ENCODE measurements around the gene MNAT1. TPM values are rescaled to one million over a fixed set of nuclear protein-coding genes. Genes with fewer than 3 reads are reported as not detected.

MNAT1 gene
- polyA plus RNA-seq, 3 donors = 10.6 to 28.0 (median 27.5) TPM

DNA sequence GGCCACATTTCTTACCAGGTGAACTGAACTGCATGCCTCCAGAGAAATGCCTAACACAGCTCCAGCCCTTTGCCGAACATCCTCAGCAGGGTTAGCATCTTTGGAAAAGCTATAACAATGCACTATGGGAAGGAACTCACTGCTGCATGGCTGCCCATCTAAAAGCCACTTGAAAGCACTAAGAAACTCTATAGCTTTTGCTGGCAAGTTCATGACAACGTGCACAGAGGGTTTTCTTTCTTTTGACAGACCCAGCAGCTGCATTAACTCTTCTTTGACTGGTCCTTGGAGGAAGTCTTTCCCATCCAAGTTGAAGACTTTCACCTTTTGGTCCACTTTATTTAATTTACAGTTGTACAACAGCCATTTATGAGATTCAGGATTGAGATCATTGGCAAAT lies 241.0 kb downstream of the MNAT1 start:
- 46 to 61% (median 60%) methylated on average over 2 of the region's 2 CpGs for WGBS, 3 donors
- no peak overlapping the region for H3K27ac ChIP-seq (ENCODE audit: low read depth, low read length)

DNA sequence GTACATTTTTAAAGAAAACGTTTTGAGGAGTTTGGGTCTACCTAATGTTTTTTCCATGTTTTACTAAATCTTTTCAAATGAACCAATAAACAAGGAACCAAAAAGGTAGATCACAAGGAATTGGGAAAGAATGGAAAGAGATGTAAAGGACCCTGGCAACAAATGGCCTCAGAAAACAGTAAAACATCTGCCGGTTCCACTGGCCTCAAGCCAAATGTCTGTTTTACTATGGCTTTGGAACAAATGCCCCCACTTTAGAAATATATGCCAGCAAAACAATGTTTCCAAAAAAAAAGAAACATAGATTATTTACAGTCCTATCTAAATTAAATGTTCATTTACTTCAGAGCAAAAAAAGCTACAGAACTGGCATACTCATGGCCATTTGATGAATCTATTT lies 243.3 kb downstream of the MNAT1 start:
- 50 to 62% (median 61%) methylated on average over 2 of the region's 2 CpGs for WGBS, 3 donors
- H3K27ac ChIP-seq (ENCODE audit: low read depth, low read length) = no peak overlapping the region

DNA sequence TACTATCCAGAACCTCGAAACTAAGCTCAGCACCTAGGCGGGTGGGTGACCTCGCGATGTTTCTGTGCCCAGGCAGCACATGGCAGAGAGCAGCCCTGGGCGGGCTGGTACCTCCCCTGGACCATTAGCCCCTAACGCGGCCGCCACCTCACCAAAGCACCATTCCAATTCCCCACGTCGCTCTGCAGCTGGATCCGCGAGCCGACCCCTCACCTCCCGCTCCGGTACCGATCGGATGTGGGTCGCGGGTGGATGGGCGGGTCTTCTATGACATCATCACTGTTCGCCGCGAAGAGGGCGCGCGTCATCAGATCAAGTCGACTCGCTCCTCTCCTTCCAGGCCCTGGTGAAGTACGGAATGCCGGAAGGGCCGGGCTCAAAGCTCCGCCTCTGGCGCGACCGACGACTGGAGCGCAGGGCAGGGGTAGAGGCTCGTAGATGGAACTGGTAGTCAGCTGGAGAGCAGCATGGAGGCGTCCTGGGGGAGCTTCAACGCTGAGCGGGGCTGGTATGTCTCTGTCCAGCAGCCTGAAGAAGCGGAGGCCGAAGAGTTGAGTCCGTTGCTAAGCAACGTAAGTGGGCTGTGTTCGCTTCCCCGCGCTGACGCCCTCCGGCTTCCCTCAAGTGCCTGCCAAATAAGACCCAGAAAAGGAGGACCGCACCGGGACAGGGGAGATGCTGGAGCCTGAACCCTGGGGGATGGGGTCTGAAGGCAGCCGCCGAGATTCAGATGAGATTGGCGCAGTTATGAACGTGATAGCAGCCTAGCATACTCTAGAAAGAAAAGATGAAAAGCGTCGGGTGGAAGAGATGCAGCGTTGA lies 246.5 kb downstream of the MNAT1 start, which contains the start of the genes SLC38A6 and TRMT5:
SLC38A6 (plus strand) TSS at position 435 of the 822 bp plus-strand sequence; CDS start at position 468, 33 bp downstream.
TRMT5 (minus strand) TSS at position 269 of the 822 bp plus-strand sequence; CDS start at position 163, 106 bp downstream.
- no peak within 1 kb of the TSS for H3K27ac ChIP-seq (ENCODE audit: low read depth, low read length)
- 0% methylated on average over 59 of the region's 59 CpGs for WGBS, 3 donors

DNA sequence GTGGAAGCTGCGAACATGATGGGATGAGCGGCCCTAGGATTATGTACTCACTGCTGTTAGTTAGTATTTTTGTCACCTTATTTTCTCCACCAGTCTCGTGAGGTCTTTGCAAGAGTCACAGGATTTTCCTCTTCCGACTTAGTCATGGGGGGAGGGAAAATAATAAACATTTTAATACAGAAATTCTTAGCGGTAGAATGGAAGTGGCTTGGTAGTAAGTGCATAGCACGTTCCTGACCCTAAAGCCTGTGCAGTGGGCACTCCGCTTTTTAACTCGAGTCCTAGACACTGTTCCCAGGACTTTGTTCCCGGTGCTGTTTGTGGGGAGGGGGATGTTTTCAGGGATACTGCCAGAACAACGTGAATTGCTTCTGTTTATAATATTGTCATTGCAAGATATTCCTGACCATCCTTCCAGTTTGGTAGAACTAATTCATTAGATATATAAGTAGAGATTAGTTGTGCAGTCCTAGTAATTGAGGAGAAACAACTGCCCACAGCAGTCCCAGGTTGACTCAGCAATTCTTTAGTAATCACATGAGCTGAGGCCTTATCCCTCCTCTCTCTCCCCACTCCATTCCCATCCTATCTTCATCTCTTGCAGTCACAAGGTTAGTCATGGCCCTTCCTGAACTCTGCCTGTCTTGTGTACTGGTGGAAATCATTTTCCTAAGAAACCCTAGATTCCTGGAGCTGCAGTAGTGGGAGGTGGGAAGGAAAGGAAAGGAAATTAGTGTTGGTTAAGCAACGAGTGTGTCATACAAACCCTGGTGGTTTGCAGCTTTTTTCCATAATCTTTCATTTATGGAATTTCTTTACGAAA lies 247.3 kb downstream of the MNAT1 start:
- H3K27ac ChIP-seq (ENCODE audit: low read depth, low read length) = no peak overlapping the region
- 7 to 11% (median 8%) methylated on average over 12 of the region's 12 CpGs for WGBS, 3 donors

DNA sequence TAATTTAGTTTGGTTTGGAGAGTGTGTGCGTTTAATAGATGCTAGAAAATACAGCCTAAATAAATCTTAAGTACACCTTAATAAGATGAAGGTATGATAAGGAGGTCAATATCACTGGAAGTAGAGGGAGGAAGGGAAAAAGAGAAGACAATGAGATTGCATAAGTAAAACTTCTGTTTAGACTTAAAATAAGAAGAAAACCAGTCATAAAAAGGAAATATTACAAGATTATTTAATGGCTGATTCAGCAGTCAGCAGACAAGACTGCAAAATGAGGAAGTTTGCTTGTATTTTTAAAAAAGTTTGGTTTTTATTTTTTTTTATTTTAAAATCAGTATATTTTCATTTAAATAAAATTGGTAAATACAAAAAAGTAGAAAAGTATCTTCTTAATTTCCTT lies 249.6 kb downstream of the MNAT1 start:
- no peak overlapping the region for H3K27ac ChIP-seq (ENCODE audit: low read depth, low read length)

DNA sequence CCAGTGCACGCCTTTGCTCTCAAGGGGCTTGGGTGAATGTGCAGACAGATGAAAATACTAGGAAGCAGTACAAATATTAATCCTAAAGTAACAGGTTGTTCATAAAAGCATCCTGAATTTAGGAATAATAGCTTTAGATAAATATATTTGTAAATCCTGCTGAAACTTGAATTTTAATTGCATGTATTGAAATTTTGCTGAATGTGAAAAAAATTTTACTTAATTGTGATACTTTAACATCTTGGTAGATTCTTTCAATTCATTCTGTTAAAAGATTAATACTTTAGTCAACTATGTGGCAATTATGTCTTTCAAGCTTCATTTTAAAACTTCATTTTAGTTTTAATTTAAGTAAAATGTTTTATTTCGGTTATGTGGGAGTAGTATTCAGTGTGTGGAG lies 251.9 kb downstream of the MNAT1 start:
- H3K27ac ChIP-seq (ENCODE audit: low read depth, low read length) = no peak overlapping the region
- WGBS, 3 donors = 95 to 99% (median 98%) methylated on average over 2 of the region's 2 CpGs

More for the DNA sequence above, 249.6 kb downstream of the MNAT1 start:
- 89 to 92% (median 91%) methylated on average over 1 of the region's 1 CpG for WGBS, 3 donors

DNA sequence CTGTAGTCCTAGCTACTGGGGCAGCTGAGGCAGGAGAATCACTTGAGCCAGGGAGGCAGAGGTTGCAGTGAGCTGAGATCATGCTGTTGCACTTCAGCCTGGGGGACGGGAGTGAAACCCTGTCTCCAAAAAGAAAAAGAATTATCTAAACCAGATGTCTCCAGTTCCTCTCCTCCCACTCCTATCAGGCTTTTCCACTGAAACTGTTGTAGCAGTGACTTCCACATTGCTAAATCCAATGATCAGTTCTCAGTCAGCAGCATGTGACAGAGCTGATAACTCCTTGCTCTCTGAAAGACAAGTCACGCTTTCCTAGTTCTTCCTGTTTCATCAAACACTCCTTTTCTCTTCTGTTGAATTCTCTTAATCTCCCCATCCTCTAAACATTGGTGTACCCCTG lies 255.0 kb downstream of the MNAT1 start:
- 53 to 76% (median 59%) methylated on average over 2 of the region's 2 CpGs for WGBS, 3 donors
- H3K27ac ChIP-seq (ENCODE audit: low read depth, low read length) = no peak overlapping the region

DNA sequence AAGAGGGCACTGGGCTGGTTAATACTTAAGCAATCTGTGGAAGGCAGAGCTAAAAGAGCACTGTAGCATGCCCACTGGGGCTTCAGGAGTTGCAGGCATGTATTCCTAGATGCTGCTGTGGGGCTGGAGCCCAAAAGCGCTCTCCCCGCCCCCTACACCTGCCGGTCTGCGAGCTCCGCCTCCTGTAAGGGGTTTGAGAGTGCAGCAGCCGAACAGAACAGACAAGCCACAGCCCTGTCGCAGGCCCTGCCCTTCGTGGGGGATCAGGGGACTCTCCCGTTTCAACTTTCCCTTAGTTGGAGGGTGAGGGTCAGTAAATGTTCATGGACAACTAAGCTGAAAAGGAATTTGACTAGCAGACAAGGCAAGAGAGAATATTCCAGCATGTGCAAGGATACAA lies 264.1 kb downstream of the MNAT1 start:
- whole genome bisulfite sequencing, 3 donors = 84 to 97% (median 95%) methylated on average over 9 of the region's 9 CpGs
- H3K27ac ChIP-seq (ENCODE audit: low read depth, low read length) = no peak overlapping the region

DNA sequence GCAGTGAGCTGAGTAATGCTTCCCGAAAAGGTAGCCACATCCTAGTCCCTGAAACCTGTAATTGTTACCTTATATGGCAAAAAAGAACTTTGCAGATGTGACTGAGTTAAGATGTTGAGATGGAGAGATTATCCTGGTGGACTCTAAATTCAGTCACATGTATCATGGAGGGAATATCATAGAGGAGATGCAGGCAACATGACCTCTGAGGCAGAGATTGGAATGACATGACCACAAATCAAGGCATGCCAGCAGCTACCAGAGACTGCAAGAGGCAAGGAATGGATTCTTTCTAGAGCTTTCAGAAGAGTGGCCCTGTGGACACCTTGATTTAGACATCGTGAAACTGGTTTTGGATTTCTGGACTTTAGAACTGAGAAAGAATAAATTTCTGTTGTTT lies 265.0 kb downstream of the MNAT1 start:
- 93 to 96% (median 96%) methylated on average over 2 of the region's 2 CpGs for WGBS, 3 donors
- H3K27ac ChIP-seq (ENCODE audit: low read depth, low read length) = no peak overlapping the region

DNA sequence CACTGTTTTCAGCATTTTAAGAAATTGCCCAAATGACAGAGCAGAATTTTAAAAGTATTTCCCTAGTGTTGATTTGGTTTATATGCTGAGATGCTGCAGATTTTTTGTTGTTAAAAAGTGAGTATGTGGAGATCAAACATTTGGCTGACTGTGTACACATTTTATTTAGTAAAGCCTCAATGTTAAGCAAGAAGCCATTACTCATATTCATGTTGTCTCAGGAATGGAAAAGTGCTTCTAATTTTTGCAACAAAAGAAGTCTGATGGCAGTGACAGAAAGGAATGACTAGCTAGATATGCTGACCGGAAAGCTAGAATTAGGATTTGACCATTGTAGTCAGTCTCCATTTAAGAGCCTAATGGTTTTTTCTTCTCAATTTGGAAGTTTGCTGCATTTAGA lies 269.0 kb downstream of the MNAT1 start:
- no peak overlapping the region for H3K27ac ChIP-seq (ENCODE audit: low read depth, low read length)
- 92 to 97% (median 93%) methylated on average over 1 of the region's 1 CpG for WGBS, 3 donors

DNA sequence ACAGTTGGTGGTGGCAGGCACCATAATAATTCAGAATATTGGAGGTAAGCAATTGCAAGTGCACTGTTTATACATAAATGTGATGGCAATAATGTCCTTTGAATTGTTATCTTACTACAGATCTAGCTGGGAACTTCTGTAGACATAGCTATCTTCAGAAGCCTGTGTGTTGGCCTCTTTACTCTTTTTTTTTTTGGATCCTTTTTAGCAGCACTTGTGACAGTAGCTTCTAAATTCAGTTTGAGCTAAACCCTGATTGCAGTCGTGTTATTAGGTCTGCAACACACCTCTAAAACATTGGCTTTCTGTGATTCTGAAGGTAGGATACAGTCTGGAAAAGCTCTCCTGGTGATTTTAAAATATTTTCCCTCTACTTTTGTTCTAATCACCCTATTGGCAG lies 285.0 kb downstream of the MNAT1 start:
- 72 to 95% (median 83%) methylated on average over 1 of the region's 1 CpG for WGBS, 3 donors
- no peak overlapping the region for H3K27ac ChIP-seq (ENCODE audit: low read depth, low read length)

Other genes with a start within 250 kb of the MNAT1 start
- gene C14orf39, start 248.7 kb upstream of the MNAT1 start, polyA plus RNA-seq = under 1 TPM in 1 of 3 donors, not detected in 2; 0.10 TPM
- not detected for gene SIX6, start 225.6 kb upstream of the MNAT1 start, polyA plus RNA-seq
- gene SIX1, start 85.3 kb upstream of the MNAT1 start, polyA plus RNA-seq = 1 to 10 TPM in 2 of 3 donors, under 1 TPM in 1; 0.79 to 4.4 (median 3.1) TPM
- under 1 TPM; 0.22 to 0.61 (median 0.51) TPM for gene SIX4, start 10.4 kb upstream of the MNAT1 start, polyA plus RNA-seq
- 1 to 10 TPM; 4.3 to 9.7 (median 6.0) TPM for gene TRMT5, start 246.3 kb downstream of the MNAT1 start, polyA plus RNA-seq
- 10 to 100 TPM in 1 of 3 donors, 1 to 10 TPM in 2; 2.7 to 11.8 (median 6.4) TPM for gene SLC38A6, start 246.5 kb downstream of the MNAT1 start, polyA plus RNA-seq

Data from adipose tissue (tissue), 3 donors.